Smooth muscle cell of the brain vasculature (primary cell): Measurements from ENCODE around the gene CPNE4.
A peak's percentile ranks its signal among the peaks of the same experiment; 100 is the strongest.
"Not testable (repeated sequence)": the region's sequence is repeated elsewhere in the genome, so short reads cannot be mapped to it uniquely, and the experiment has no call there.

Experiments used
- DNase-seq: peaks from one replicate; pipeline ENCODE4 v3.0.0-alpha.2; 2012; ENCODE audit warnings: low read depth, low spot score

CPNE4 gene

GRCh38 chr3:131538968-131539367 lies 495.8 kb downstream of the CPNE4 start:
- no peak for DNase-seq

GRCh38 chr3:131537531-131537930 lies 497.3 kb downstream of the CPNE4 start:
- DNase-seq, result no peak

GRCh38 chr3:131535596-131535995 lies 499.2 kb downstream of the CPNE4 start:
- DNase-seq, result no peak

GRCh38 chr3:131535131-131535530 lies 499.7 kb downstream of the CPNE4 start:
- DNase-seq, result no peak

GRCh38 chr3:131532645-131533044 lies 502.2 kb downstream of the CPNE4 start:
- DNase-seq, result no peak

GRCh38 chr3:131530843-131531242 lies 504.0 kb downstream of the CPNE4 start:
- DNase-seq, result no peak

- no peak for DNase-seq
Observed at GRCh38 chr3:131530388-131530787, 504.4 kb downstream of the CPNE4 start.

- no peak for DNase-seq
Observed at GRCh38 chr3:131526801-131527347, 507.9 kb downstream of the CPNE4 start.

- no peak for DNase-seq
Observed at GRCh38 chr3:131518680-131519079, 516.1 kb downstream of the CPNE4 start.

- DNase-seq, result no peak
Observed at GRCh38 chr3:131505421-131505820, 529.4 kb downstream of the CPNE4 start.

GRCh38 chr3:131503320-131503635 lies 531.5 kb downstream of the CPNE4 start:
- no peak for DNase-seq

GRCh38 chr3:131502530-131503319 lies 532.1 kb downstream of the CPNE4 start, which contains the start of gene MRPL3:
TSS of gene MRPL3 (minus strand) at chr3:131502971. CDS start at chr3:131502821, 150 bp downstream.
- DNase-seq, result peak; percentile 60

- no peak for DNase-seq
Observed at GRCh38 chr3:131501949-131502348, 532.9 kb downstream of the CPNE4 start.

- no peak for DNase-seq
Observed at GRCh38 chr3:131494706-131495105, 540.1 kb downstream of the CPNE4 start.

GRCh38 chr3:131491775-131492174 lies 543.0 kb downstream of the CPNE4 start:
- DNase-seq, result no peak

GRCh38 chr3:131491084-131491483 lies 543.7 kb downstream of the CPNE4 start:
- no peak for DNase-seq

- DNase-seq, result not testable (repeated sequence)
Observed at GRCh38 chr3:131486545-131486944, 548.3 kb downstream of the CPNE4 start.

GRCh38 chr3:131485119-131485518 lies 549.7 kb downstream of the CPNE4 start:
- DNase-seq, result no peak

- DNase-seq, result no peak
Observed at GRCh38 chr3:131484496-131485111, 550.2 kb downstream of the CPNE4 start.
